H1 (cell line): ENCODE data around the gene ADTRP. TPM values are rescaled to one million over a fixed set of nuclear protein-coding genes. Genes with fewer than 3 reads are reported as not detected.

ENCODE experiments used
- CTCF ChIA-PET: fragments of 300-600 bp; sonication (Branson Sonifier 250); formaldehyde crosslinking; loops from one replicate; lab custom pipeline; 2021; ENCODE audit not compliant: partially characterized antibody; lab: Charles Lee
- POLR2A ChIA-PET: fragments of 300-600 bp; sonication (Branson Sonifier 250); formaldehyde crosslinking; loops from one replicate; lab custom pipeline; 2021; ENCODE audit warnings: inconsistent platforms; ENCODE audit not compliant: partially characterized antibody; lab: Charles Lee
- DNase-seq, 2 experiments: peaks; one replicate each; pipeline versions ENCODE4 v3.0.0 to v3.0.0-alpha.2; 2010 to 2022; ENCODE audit warnings: low spot score in 2 of 2, low read depth in 1 of 2, mixed read lengths in 1 of 2
- FAIRE-seq: peaks from 2 replicates; lab custom pipeline; 2011; peaks lifted over from hg19 to GRCh38; lab: Jason Lieb, UNC
- H2AFZ ChIP-seq: 2 replicates; pipeline ENCODE4 v1.8.1; 2012; ENCODE audit warnings: low read length, inconsistent platforms
- H2AK5ac ChIP-seq: 2 replicates; pipeline ENCODE4 v1.6.1; 2013; ENCODE audit warnings: low read depth, low read length
- H2BK120ac ChIP-seq: replicated peaks from 2 replicates; pipeline ENCODE3; 2013; ENCODE audit warnings: low read depth, low read length, inconsistent platforms
- H2BK12ac ChIP-seq: 2 replicates; pipeline ENCODE4 v1.6.1; 2013; ENCODE audit warnings: low read depth, low read length
- H2BK15ac ChIP-seq: 2 replicates; pipeline ENCODE4 v1.6.1; 2013; ENCODE audit warnings: low read length
- H2BK20ac ChIP-seq: 2 replicates; pipeline ENCODE4 v1.6.1; 2013; ENCODE audit warnings: low read length
- H2BK5ac ChIP-seq: 2 replicates; pipeline ENCODE4 v1.6.1; 2013; ENCODE audit warnings: low read depth, low read length
- H3K14ac ChIP-seq: 2 replicates; pipeline ENCODE4 v1.6.1; 2013; ENCODE audit warnings: inconsistent platforms; ENCODE audit not compliant: insufficient read length
- H3K18ac ChIP-seq: 2 replicates; pipeline ENCODE4 v1.6.1; 2013; ENCODE audit warnings: low read length; ENCODE audit errors: extremely low read depth
- H3K23ac ChIP-seq: 2 replicates; pipeline ENCODE4 v1.6.1; 2013; ENCODE audit warnings: inconsistent platforms; ENCODE audit not compliant: insufficient read length
- H3K23me2 ChIP-seq: 2 replicates; pipeline ENCODE4 v1.6.1; 2013; ENCODE audit warnings: low read depth, low read length
- H3K27ac ChIP-seq: 2 replicates; pipeline ENCODE4 v1.6.1; 2011; ENCODE audit warnings: low read depth, low read length, inconsistent platforms
- H3K27me3 ChIP-seq, 4 experiments: replicated peaks in 1 of 4; 1 replicate in 1 of 4; 2 replicates in 3 of 4; pipeline versions ENCODE4 v1.6.1 to v1.8.1; 2011 to 2013; ENCODE audit warnings: low read length in 3 of 4, mild to moderate bottlenecking in 3 of 4, inconsistent platforms in 2 of 4, mixed read lengths in 2 of 4, moderate library complexity in 1 of 4; ENCODE audit not compliant: control insufficient read depth in 3 of 4, insufficient read depth in 3 of 4; ENCODE audit errors: extremely low read depth in 1 of 4
- H3K36me3 ChIP-seq, 4 experiments: 2 replicates each; pipeline versions ENCODE4 v1.6.1 to v1.8.1; 2011 to 2013; ENCODE audit warnings: mild to moderate bottlenecking in 4 of 4, low read length in 3 of 4, moderate library complexity in 2 of 4, control low read depth in 1 of 4, inconsistent platforms in 1 of 4; ENCODE audit not compliant: insufficient read depth in 4 of 4, control insufficient read depth in 2 of 4
- H3K4ac ChIP-seq: replicated peaks from 2 replicates; pipeline ENCODE3; 2013; ENCODE audit warnings: low read length, low read depth, mixed read lengths, inconsistent platforms; ENCODE audit not compliant: insufficient read length
- H3K4me1 ChIP-seq, 4 experiments: replicated peaks in 1 of 4; 1 replicate in 1 of 4; 2 replicates in 3 of 4; pipeline versions ENCODE4 v1.6.1 to v1.8.1; 2011 to 2013; ENCODE audit warnings: low read length in 3 of 4, inconsistent platforms in 2 of 4, mixed read lengths in 1 of 4; ENCODE audit not compliant: insufficient read depth in 4 of 4, control insufficient read depth in 3 of 4
- H3K4me2 ChIP-seq, 2 experiments: 2 replicates each; pipeline versions ENCODE4 v1.6.1 to v1.8.1; 2011 to 2013; ENCODE audit warnings: low read depth in 2 of 2, low read length in 2 of 2, control low read depth in 1 of 2, inconsistent platforms in 1 of 2, mild to moderate bottlenecking in 1 of 2; ENCODE audit not compliant: insufficient read depth in 1 of 2
- H3K4me3 ChIP-seq, 4 experiments: fragments of 200-600, 300-600 bp in 1 of 4; sonication (generic), shearing (Covaris generic), sonication (Bioruptor Twin) in 1 of 4; 2 replicates each; pipeline versions ENCODE4 v1.5.1 to v1.8.1; 2011 to 2016; ENCODE audit warnings: low read length in 4 of 4, low read depth in 3 of 4, control low read depth in 2 of 4, inconsistent platforms in 2 of 4, mild to moderate bottlenecking in 2 of 4, mixed read lengths in 1 of 4, moderate library complexity in 1 of 4; ENCODE audit not compliant: insufficient read depth in 2 of 4; ENCODE audit errors: extremely low read depth in 1 of 4
- H3K56ac ChIP-seq: replicated peaks from 2 replicates; pipeline ENCODE3; 2013; ENCODE audit warnings: low read depth, mild to moderate bottlenecking, mixed read lengths, low read length, inconsistent platforms; ENCODE audit not compliant: insufficient read length
- H3K79me1 ChIP-seq: 2 replicates; pipeline ENCODE4 v1.6.1; 2013; ENCODE audit warnings: low read depth, low read length, control low read depth
- H3K79me2 ChIP-seq, 2 experiments: 2 replicates each; pipeline versions ENCODE4 v1.6.1 to v1.8.1; 2012 to 2013; ENCODE audit warnings: low read length in 2 of 2, mild to moderate bottlenecking in 2 of 2, inconsistent platforms in 1 of 2; ENCODE audit not compliant: insufficient read depth in 2 of 2, control insufficient read depth in 1 of 2
- H3K9ac ChIP-seq, 4 experiments: replicated peaks in 1 of 4; 1 replicate in 1 of 4; 2 replicates in 3 of 4; pipeline versions ENCODE4 v1.6.1 to v1.8.1; 2011 to 2013; ENCODE audit warnings: low read depth in 3 of 4, low read length in 3 of 4, control low read depth in 2 of 4, mild to moderate bottlenecking in 2 of 4, moderate library complexity in 2 of 4, inconsistent platforms in 1 of 4; ENCODE audit errors: extremely low read depth in 1 of 4
- H3K9me3 ChIP-seq, 2 experiments: 2 replicates each; pipeline versions ENCODE4 v1.6.1 to v1.8.1; 2012 to 2013; ENCODE audit warnings: mild to moderate bottlenecking in 2 of 2, moderate library complexity in 2 of 2, control low read depth in 1 of 2, inconsistent platforms in 1 of 2, low read depth in 1 of 2, low read length in 1 of 2, mixed read lengths in 1 of 2; ENCODE audit not compliant: insufficient read depth in 2 of 2
- H4K20me1 ChIP-seq, 2 experiments: replicated peaks in 1 of 2; 2 replicates each; pipeline versions ENCODE3 to v1.8.1; 2011 to 2013; ENCODE audit warnings: inconsistent platforms in 2 of 2, low read length in 2 of 2, mild to moderate bottlenecking in 1 of 2; ENCODE audit not compliant: insufficient read depth in 2 of 2, control insufficient read depth in 1 of 2
- H4K5ac ChIP-seq: 2 replicates; pipeline ENCODE4 v1.6.1; 2013; ENCODE audit warnings: low read length, low read depth, mixed read lengths, inconsistent platforms; ENCODE audit not compliant: insufficient read length
- H4K8ac ChIP-seq: 2 replicates; pipeline ENCODE4 v1.8.0; 2013; ENCODE audit warnings: mild to moderate bottlenecking, moderate library complexity, low read length, inconsistent platforms; ENCODE audit not compliant: insufficient read depth; ENCODE audit errors: extremely low read depth
- H4K91ac ChIP-seq: replicated peaks from 2 replicates; pipeline ENCODE3; 2013; ENCODE audit warnings: low read length, mixed read lengths, inconsistent platforms; ENCODE audit not compliant: insufficient read length
- CEBPB ChIP-seq: IDR thresholded peaks from 2 replicates; pipeline ENCODE4 v1.6.1; 2012; ENCODE audit warnings: low read depth, low read length
- POU5F1 ChIP-seq: IDR thresholded peaks from 2 replicates; pipeline ENCODE4 v1.6.1; 2011; ENCODE audit warnings: low read depth, mild to moderate bottlenecking, low read length, moderate library complexity
- RAD21 ChIP-seq, 2 experiments: IDR thresholded peaks in 1 of 2; conservative IDR thresholded peaks in 1 of 2; 2 replicates each; pipeline ENCODE4 v1.6.1; 2011; ENCODE audit warnings: low read depth in 2 of 2, low read length in 2 of 2, improper control_type of control experiment in 1 of 2, inconsistent platforms in 1 of 2, mild to moderate bottlenecking in 1 of 2, moderate library complexity in 1 of 2
- TAF1 ChIP-seq: IDR thresholded peaks from 2 replicates; pipeline ENCODE4 v1.6.1; 2011; ENCODE audit warnings: mild to moderate bottlenecking, low read depth, low read length
- TEAD4 ChIP-seq: IDR thresholded peaks from 2 replicates; pipeline ENCODE4 v1.6.1; 2012; ENCODE audit warnings: low read depth, low read length, inconsistent platforms, mixed read lengths
- WGBS, 2 experiments: shearing (Covaris generic) in 1 of 2; methylation state at CpG; one replicate each; pipeline versions ENCODE4 v1.1.6 to v1.1.7; 2013 to 2015; ENCODE audit warnings: low lambda C conversion rate in 2 of 2, mixed read lengths in 2 of 2, inconsistent platforms in 1 of 2, low coverage in 1 of 2, missing lambda C conversion rate in 1 of 2; ENCODE audit not compliant: insufficient replicate concordance in 2 of 2, insufficient coverage in 1 of 2, insufficient read length in 1 of 2; ENCODE audit errors: extremely low coverage in 1 of 2, missing lambda C conversion rate in 1 of 2; 5-methylcytosine and 5-hydroxymethylcytosine counted together
- polyA plus RNA-seq, 7 experiments: library from polyadenylated mRNA; depleted of rRNA in 3 of 7; stranded (reverse) in 5 of 7; unstranded in 2 of 7; fragments of >200 nt in 5 of 7; fragments of 200-250 nt in 2 of 7; gene quantifications; 1 replicate in 5 of 7; 2 replicates in 1 of 7; 4 replicates in 1 of 7; pipeline versions ENCODE4 v1.2.1 to v1.2.3, GENCODE V29; 2011 to 2013; ENCODE audit warnings: missing spikeins in 2 of 7, mixed read lengths in 2 of 7
- total RNA-seq: library from RNA; stranded (reverse); fragmentation: NEBNext Ultra II Directional; extraction: Animal tissue kit (Norgen Biotek cat#: 25700); gene quantifications from 2 replicates; pipeline ENCODE4 v1.2.1, GENCODE V29; 2021

Gene ADTRP
- total and polyA plus RNA-seq, 2 of the 8 experiments (the other 6 are each of a cell fraction or from before 2014, with no cell fraction given), result 0.08 to 0.45 TPM

GRCh38 chr6:11798538-11798937 is 19.9 kb upstream of the ADTRP start:
- Histone ChIP-seq H3K27ac (no peak overlapping the region), H3K36me3 (no peaks in the 10 kb centered on the region), H3K4me3 (no peak overlapping the region), H3K79me2 (no peaks in the 10 kb centered on the region), H2BK12ac (no peak overlapping the region), H2BK15ac (no peak overlapping the region), H2AK5ac (no peak overlapping the region), H3K4me1 (0 out of 7 replicates have a peak, but pooled peaks cover 0 to 2% (median 0%) of the 10 kb centered on the region in 4 experiments), H4K20me1 (no peaks in the 10 kb centered on the region), H3K14ac (no peak overlapping the region), H3K4me2 (no peak overlapping the region), H2BK120ac (no peak overlapping the region), H4K91ac (no peak overlapping the region), H3K56ac (no peak overlapping the region), H3K4ac (no peak overlapping the region), H3K9ac (no peak overlapping the region), H2AFZ (peak overlapping the region; percentile 15; the same call in 1 of the 2 replicates), H3K9me3 (no peaks in the 10 kb centered on the region), H3K27me3 (no peaks in the 10 kb centered on the region), H3K79me1 (no peaks in the 10 kb centered on the region), H3K18ac (no peak overlapping the region), H2BK5ac (no peak overlapping the region), H3K23ac (no peak overlapping the region), H4K5ac (no peak overlapping the region), H4K8ac (no peak overlapping the region), H3K23me2 (no peaks in the 10 kb centered on the region), H2BK20ac (no peak overlapping the region)
- ChIA-PET POLR2A (no interaction called here), CTCF (interaction anchor here (0.6 to 1.3 kb wide), 3 partner anchors 30 to 251 kb away, joined by 3 to 4 read pairs (median 3); no protein-coding TSS in a partner anchor)
- no peak for FAIRE-seq
- DNase-seq, result no peak
- TF ChIP-seq CEBPB, result 0 out of 2 replicates have a peak, but pooled peaks have one; percentile 41
- no peak for TF ChIP-seq POU5F1
- TF ChIP-seq RAD21 (IDR thresholded peaks at IDR 0.05 in 1 of 2, conservative IDR thresholded peaks at IDR 0.05 in 1 of 2; ENCODE audit: low read depth in 2 of 2, low read length in 2 of 2), result no peak
- no peak for TF ChIP-seq TAF1
- no peak for TF ChIP-seq TEAD4
- 92% methylated on average over 7 of the region's 7 CpGs; no CpG with 5 or more reads in 1 of the 2 experiments for WGBS, 2 experiments
